OCI-LY1 (cell line): Measurements from ENCODE around the gene TP53BP2.

Source experiments
- H2AFZ ChIP-seq: fragments of 200-600 bp; sonication (generic), shearing (Covaris generic); 2 replicates; pipeline ENCODE4 v1.6.0; 2014; ENCODE audit warnings: antibody characterized with exemption, mild to moderate bottlenecking, low read length
- H3F3A ChIP-seq: fragments of 200-600 bp; sonication (generic), shearing (Covaris generic); 2 replicates; pipeline ENCODE4 v1.6.0; 2014; ENCODE audit warnings: mild to moderate bottlenecking, antibody characterized with exemption, low read length, moderate library complexity; ENCODE audit not compliant: insufficient read depth
- H3K27ac ChIP-seq: fragments of 200-600 bp; sonication (generic); 2 replicates; pipeline ENCODE4 v1.5.1; 2014; ENCODE audit warnings: low read length, mixed run types, mild to moderate bottlenecking, low read depth; ENCODE audit not compliant: poor library complexity, severe bottlenecking
- H3K27me3 ChIP-seq: fragments of 200-600 bp; sonication (generic); 2 replicates; pipeline ENCODE4 v1.6.0; 2014; ENCODE audit warnings: antibody characterized with exemption, mild to moderate bottlenecking, low read length, moderate library complexity; ENCODE audit not compliant: insufficient read depth
- H3K36me3 ChIP-seq: fragments of 200-600 bp; sonication (generic); 2 replicates; pipeline ENCODE4 v1.6.1; 2014; ENCODE audit warnings: mild to moderate bottlenecking, antibody characterized with exemption, low read length, moderate library complexity, mixed read lengths; ENCODE audit not compliant: insufficient read depth
- H3K4me1 ChIP-seq: fragments of 200-600 bp; sonication (generic); 2 replicates; pipeline ENCODE4 v1.5.1; 2014; ENCODE audit warnings: mild to moderate bottlenecking, low read length, moderate library complexity; ENCODE audit not compliant: insufficient read depth, severe bottlenecking
- H3K4me2 ChIP-seq: fragments of 200-600 bp; sonication (generic), shearing (Covaris generic); 2 replicates; pipeline ENCODE4 v1.6.1; 2014; ENCODE audit warnings: low read length
- H3K4me3 ChIP-seq: fragments of 200-600 bp; sonication (generic); 2 replicates; pipeline ENCODE4 v1.5.1; 2014; ENCODE audit warnings: low read length, low read depth, mild to moderate bottlenecking, mixed read lengths; ENCODE audit not compliant: poor library complexity, severe bottlenecking
- H3K79me2 ChIP-seq: fragments of 200-600 bp; shearing (Covaris generic); 2 replicates; pipeline ENCODE4 v1.6.1; 2016; ENCODE audit warnings: mixed run types, low read length, mixed read lengths; ENCODE audit not compliant: insufficient read depth
- H3K9ac ChIP-seq: fragments of 200-600 bp; sonication (generic), shearing (Covaris generic); 2 replicates; pipeline ENCODE4 v1.6.1; 2014; ENCODE audit warnings: mild to moderate bottlenecking, low read length, mixed read lengths
- H3K9me2 ChIP-seq: fragments of 200-600 bp; sonication (generic), shearing (Covaris generic); 2 replicates; pipeline ENCODE4 v1.6.1; 2014; ENCODE audit warnings: low read depth, mild to moderate bottlenecking, low read length, mixed read lengths
- H3K9me3 ChIP-seq: fragments of 200-600 bp; shearing (Covaris generic); 2 replicates; pipeline ENCODE4 v1.6.1; 2014; ENCODE audit warnings: low read length, mixed read lengths
- H4K20me1 ChIP-seq: fragments of 200-600 bp; sonication (generic), shearing (Covaris generic); 2 replicates; pipeline ENCODE4 v1.6.0; 2016; ENCODE audit warnings: mild to moderate bottlenecking, low read length; ENCODE audit not compliant: insufficient read depth
- EZH2 ChIP-seq: fragments of 200-600 bp; sonication (generic), shearing (Covaris generic); IDR thresholded peaks from 2 replicates; pipeline ENCODE4 v1.8.0; 2017; ENCODE audit warnings: borderline replicate concordance, mixed run types, mild to moderate bottlenecking, antibody characterized with exemption, low read length, moderate library complexity, mixed read lengths
- TF ChIP-seq, protein P1 (sequence below): fragments of 200-600 bp; sonication (generic), shearing (Covaris generic); IDR thresholded peaks from 2 replicates; pipeline ENCODE4 v1.5.1; 2017; ENCODE audit warnings: mild to moderate bottlenecking, antibody characterized with exemption, low read length, moderate library complexity, mixed read lengths

TP53BP2 gene

DNA sequence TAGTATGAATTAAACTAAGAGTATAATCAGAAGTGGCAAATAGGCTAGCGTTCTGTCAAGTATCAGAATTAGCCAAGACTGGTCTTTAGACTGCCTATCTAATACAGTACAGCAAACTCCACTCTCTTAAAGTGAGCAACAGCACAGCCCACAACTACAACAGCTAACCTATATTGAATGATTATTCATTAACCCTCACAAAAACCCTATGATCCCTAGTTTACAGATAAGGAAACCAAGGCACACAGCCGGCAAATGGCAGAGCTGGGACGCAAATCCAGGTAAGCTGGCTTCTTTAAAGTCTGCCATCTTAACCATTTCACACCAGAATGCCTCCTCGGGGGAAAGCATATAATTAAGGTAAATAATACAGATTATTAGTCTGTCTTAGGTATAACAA, 52.0 kb downstream of the TP53BP2 start:
- Histone ChIP-seq H3K4me3 (no peak overlapping the region), H3K27ac (no peak overlapping the region), H4K20me1 (no peaks in the 10 kb centered on the region), H3K9me2 (no peaks in the 10 kb centered on the region), H2AFZ (no peak overlapping the region), H3K4me1 (no peaks in the 10 kb centered on the region), H3K36me3 (peaks cover 21% of the 10 kb centered on the region), H3K9me3 (no peaks in the 10 kb centered on the region), H3F3A (no peaks in the 10 kb centered on the region), H3K9ac (no peak overlapping the region), H3K27me3 (no peaks in the 10 kb centered on the region), H3K79me2 (no peaks in the 10 kb centered on the region), H3K4me2 (no peak overlapping the region)
- TF ChIP-seq, protein P1, sequence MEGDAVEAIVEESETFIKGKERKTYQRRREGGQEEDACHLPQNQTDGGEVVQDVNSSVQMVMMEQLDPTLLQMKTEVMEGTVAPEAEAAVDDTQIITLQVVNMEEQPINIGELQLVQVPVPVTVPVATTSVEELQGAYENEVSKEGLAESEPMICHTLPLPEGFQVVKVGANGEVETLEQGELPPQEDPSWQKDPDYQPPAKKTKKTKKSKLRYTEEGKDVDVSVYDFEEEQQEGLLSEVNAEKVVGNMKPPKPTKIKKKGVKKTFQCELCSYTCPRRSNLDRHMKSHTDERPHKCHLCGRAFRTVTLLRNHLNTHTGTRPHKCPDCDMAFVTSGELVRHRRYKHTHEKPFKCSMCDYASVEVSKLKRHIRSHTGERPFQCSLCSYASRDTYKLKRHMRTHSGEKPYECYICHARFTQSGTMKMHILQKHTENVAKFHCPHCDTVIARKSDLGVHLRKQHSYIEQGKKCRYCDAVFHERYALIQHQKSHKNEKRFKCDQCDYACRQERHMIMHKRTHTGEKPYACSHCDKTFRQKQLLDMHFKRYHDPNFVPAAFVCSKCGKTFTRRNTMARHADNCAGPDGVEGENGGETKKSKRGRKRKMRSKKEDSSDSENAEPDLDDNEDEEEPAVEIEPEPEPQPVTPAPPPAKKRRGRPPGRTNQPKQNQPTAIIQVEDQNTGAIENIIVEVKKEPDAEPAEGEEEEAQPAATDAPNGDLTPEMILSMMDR = no peak
- TF ChIP-seq EZH2 = no peak

DNA sequence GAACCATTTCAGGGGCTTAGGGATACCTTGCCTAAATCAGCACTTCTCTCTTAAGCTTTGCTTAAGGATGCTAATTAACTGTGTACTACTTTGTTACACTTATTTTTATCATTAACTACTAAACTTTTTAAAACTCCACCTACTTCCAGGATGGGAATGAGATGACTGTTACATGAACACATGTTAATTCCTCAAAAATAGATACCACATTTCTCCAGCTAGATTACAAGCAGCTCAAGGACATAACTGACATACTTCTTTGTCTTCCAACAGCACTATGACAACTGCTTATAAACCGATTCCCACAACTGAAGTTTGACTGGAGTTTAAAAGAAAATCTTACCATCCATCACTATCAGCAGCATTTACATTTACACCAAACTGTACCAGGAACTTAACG, 53.7 kb downstream of the TP53BP2 start:
- H3F3A ChIP-seq = no peaks in the 10 kb centered on the region
- H4K20me1 ChIP-seq = no peaks in the 10 kb centered on the region
- no peaks in the 10 kb centered on the region for H3K9me2 ChIP-seq
- H3K9ac ChIP-seq = no peak overlapping the region
- H3K27ac ChIP-seq = no peak overlapping the region
- H3K4me3 ChIP-seq = no peak overlapping the region
- H3K4me1 ChIP-seq = no peaks in the 10 kb centered on the region
- no peak for TF ChIP-seq EZH2
- TF ChIP-seq, protein P1 = no peak
- no peak overlapping the region for H2AFZ ChIP-seq
- H3K79me2 ChIP-seq = no peaks in the 10 kb centered on the region
- H3K36me3 ChIP-seq = peaks cover 14% of the 10 kb centered on the region
- no peaks in the 10 kb centered on the region for H3K9me3 ChIP-seq
- no peaks in the 10 kb centered on the region for H3K27me3 ChIP-seq
- no peak overlapping the region for H3K4me2 ChIP-seq

DNA sequence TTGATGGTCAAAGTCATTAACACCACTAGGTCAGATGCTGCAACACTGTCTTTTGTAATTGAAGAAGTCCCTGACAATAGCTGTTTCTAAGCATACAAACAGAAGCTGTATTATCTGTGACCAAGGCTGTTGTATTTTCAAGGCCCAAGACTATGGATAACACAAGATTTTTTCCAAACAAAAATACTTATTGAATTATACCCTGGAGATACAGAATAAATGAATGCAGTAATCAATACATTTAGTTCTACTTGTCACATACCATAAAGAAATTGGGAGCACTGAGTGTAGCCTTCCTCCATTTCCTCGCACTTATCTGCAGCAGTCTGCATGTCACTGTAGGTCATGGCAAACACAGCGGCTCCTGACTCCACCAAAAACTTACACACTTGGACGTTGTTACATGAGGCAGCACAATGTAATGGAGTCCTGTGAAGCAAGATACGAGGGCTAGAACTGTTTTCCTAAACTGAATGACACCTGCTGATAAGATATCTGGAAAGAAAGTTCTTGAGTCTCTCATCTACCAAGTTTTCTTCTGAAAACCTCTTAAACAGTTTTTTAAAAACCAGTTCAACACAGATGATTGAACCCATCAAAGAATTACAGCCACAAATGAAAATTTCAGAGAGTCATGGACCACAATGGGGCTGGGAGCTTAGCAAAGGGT, 56.9 kb downstream of the TP53BP2 start:
- TF ChIP-seq, protein P1 = no peak
- TF ChIP-seq EZH2 = no peak
- no peaks in the 10 kb centered on the region for H3K4me1 ChIP-seq
- H2AFZ ChIP-seq = no peak overlapping the region
- no peaks in the 10 kb centered on the region for H3K79me2 ChIP-seq
- H3K4me2 ChIP-seq = no peak overlapping the region
- H3K36me3 ChIP-seq = peaks cover 4% of the 10 kb centered on the region
- H3K27me3 ChIP-seq = no peaks in the 10 kb centered on the region
- no peak overlapping the region for H3K9ac ChIP-seq
- no peak overlapping the region for H3K27ac ChIP-seq
- H4K20me1 ChIP-seq = no peaks in the 10 kb centered on the region
- no peaks in the 10 kb centered on the region for H3K9me3 ChIP-seq
- H3K4me3 ChIP-seq = no peak overlapping the region
- no peaks in the 10 kb centered on the region for H3F3A ChIP-seq
- H3K9me2 ChIP-seq = no peaks in the 10 kb centered on the region
